ENCODE measurements around the gene NAV2.

The NAV2 gene

DNA sequence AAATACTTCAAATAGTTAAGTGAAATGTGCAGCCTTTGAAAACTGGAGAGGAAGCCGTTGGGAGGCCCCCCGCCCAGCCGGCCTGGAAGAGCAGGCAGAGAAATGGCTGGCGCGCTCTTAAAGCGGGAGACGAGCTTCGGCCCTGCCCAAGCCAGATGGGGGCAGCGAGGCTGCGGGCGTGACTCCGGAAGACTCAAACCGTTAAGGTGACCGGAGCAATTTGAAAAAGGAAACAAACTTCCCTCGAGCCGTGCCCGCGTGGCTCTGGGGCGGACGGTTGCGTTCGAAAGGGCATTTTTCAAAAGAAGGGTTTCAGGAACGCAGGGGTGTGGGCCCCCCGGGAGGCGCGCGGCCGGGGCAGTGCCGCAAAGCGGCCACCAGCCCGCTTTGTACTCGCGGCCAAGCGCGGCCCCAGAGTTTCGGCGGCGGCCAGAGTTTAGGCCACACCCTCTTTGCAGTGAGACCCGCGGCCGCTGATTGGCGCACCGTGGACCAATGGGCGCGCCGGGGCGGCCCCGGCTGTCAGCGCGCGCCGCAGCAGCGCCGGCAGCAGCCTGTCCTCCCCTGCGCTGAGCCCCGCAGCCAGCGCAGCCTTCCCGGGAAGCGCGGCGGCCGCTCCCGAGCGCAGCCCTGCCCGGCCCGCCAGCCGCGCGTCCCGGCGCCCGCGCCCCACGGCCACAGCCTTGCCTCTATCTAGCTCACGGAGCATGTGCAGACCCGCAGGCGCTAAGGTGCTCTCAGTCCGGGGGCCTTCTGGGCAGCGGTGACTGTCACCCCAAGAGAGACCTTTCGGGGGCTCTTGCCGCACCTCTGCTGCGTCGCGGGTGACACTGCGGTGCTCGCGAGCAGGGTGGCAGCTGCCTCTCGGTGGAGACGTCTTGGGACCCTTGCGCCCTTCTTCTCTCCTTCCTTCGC is at the start of gene NAV2:
NAV2 (plus strand) TSS at position 557 of the 915 bp plus-strand sequence. CDS start 859 bp downstream, outside the sequence.
- peak; percentile 67 for DNase-seq

DNA sequence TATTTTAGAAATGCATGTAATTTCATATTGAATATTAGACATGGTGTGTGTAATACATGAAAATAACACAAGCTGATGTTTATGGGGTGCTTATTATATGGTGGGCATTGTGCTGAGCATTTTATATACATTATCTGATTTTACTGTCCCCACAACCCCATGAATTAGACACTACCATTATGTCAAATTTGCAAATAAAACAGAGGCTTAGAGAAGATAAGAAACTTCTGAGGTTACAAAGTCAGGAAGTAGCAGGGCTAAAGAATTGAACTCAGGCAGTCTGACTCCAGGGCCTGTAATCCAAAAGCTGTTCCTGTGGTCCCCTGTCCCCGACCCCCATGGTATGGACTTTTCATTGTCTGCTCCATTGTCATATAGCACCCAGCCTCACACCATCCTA is 49.4 kb upstream of the NAV2 start:
- no peak for DNase-seq

DNA sequence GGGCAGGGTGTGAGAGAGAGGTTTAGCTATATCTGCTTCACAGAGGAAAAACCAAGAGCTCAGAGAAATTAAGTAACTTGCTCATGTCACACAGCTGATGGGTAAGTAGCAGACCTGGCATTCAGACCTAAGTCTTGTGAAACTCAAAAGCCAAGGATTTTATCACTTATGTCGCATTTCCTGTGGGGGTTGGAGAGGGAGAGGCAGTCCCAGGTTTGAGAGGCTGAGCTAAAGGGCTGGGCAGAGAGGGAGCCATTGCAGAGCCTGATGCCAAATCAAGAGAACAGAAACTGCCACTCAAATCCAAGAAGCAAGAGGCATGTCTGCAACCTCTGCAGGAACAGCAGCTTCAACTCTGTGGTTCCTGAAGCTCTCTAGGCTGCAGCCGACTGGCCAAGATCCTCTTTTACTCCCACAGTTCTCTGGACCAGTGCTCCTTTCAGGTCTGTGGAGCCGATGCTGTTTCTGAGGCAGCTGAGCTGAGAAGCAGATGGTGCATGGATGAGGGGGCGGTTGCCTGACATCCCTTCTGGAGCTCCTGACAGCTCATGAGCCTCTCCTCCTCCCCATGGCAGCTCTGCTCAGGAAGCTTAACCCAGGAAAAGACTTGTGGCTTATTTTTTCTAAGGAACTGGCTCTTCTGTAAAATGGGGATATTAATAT is 47.6 kb upstream of the NAV2 start:
- DNase-seq: no peak

- DNase-seq: no peak
These were observed 45.7 kb upstream of the NAV2 start for GRCh38 chr11:19666951-19667350.

GRCh38 chr11:19669511-19669910 is 43.1 kb upstream of the NAV2 start:
- no peak for DNase-seq

- DNase-seq: no peak
These were observed 42.4 kb upstream of the NAV2 start for GRCh38 chr11:19670030-19670791.

DNA sequence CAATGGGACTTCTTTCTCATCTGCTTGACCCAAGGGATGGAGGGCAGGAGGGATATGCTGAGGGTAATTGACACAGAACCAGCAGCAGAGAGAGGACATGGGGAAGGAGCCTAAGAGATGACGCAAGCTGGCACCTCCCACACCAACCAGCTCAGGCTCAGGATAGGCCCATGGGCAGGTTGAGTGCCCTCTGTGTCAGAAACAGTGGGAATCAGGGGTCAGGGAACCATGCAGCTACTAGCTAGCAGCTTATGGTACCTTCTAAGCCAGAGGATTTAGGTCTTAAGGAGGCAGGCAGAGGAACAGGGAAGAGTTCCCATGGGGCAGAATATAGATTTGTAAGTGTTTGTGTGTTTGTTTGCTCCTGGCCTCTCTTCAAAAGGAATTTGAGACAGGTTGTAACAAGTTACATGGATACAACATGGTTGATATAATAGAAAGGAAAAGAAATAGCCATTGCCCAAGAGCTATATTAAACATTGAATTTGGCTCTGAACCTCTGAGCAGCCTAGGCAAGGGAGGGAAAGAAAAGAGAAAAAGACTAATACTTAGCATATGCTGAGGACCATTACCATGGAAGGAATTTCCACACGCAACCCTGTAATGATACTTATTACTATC is 39.9 kb upstream of the NAV2 start:
- no peak for DNase-seq

GRCh38 chr11:19673924-19674729 is 38.5 kb upstream of the NAV2 start:
- DNase-seq: no peak

DNA sequence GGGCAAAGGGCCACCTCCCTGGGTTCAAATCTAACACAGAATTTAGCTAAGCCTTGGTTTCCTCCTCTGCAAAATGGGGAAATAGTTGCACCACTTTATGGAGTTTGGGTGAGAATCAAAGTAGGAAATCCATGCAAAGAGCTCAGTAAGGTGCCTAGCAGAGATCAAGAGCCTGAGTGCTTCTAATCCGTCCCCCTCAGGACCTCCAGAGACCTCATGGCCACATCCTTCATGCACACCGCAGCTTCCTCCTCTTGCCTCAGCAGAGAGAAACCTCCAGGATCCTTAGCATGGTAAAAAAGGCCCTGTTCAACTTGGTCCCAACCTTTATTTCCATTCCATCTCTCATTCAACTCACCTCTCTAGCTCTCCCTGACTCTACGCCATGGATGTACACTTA is 37.8 kb upstream of the NAV2 start:
- no peak for DNase-seq

DNA sequence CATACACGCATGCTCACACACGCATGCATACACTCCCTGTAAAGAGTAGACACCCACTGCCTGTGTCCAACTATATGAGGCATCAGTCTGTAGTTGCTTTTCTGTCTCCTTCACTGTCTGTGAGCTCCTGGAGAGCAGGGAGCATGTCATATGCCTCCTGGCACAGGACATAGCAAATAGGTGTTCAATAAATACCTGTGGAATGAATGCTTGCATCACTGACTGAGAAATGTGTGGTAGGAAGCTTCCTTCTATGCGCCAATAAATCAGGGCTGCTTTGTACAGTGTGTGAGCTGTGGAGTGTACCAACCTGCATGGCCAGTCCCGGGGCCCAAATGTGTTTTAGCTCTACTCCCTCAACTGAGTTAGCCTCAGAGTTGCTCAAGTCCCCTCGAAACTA is 37.2 kb upstream of the NAV2 start:
- DNase-seq: no peak

DNA sequence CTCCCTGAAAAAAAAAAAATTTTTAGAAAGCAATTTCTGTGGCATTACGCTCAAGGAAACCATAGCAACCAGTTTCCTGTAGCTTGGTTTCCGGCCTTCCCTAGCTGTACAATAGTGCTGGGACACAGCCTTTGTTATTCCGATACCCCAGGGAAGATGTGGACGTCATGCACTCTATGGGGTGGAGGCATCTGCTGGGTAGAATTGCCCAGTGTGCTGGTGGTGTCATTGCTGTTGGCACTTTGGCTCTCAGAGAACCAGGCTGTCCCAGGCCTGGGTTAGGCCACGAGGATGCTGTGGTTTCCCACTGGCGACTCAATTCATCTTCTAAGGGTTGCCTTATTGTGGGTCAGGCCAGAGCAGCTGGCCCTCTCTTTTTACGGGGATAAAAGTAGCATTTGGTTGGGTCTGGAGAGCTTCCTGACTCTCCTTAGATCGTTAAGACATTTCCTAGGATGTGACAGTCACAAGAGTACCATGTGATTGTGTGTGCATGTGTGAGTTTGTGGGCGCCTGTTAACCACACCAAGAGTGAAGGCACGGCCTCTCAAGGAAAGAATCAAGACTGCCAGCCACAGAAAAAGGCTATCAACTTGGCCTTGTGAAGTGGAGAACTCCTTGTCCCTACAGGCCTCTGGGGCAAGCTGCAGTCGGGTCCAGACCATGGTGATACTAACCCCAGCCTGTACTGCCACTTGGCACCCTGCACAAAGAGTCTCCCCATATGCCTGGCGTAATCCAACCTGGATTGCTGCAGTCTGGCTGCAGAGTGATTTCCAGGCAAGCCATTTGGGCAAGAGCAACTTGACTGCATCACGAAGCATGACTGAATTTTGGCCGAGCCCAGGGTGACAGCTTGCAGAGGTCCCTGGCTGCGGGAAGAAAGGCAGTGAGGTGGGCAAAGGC is 35.9 kb upstream of the NAV2 start:
- DNase-seq: no peak

- no peak for DNase-seq
These were observed 35.1 kb upstream of the NAV2 start for GRCh38 chr11:19677381-19678080.

GRCh38 chr11:19679952-19680828 is 32.4 kb upstream of the NAV2 start:
- DNase-seq: no peak

- DNase-seq: no peak
These were observed 31.7 kb upstream of the NAV2 start for GRCh38 chr11:19680829-19681368.

DNA sequence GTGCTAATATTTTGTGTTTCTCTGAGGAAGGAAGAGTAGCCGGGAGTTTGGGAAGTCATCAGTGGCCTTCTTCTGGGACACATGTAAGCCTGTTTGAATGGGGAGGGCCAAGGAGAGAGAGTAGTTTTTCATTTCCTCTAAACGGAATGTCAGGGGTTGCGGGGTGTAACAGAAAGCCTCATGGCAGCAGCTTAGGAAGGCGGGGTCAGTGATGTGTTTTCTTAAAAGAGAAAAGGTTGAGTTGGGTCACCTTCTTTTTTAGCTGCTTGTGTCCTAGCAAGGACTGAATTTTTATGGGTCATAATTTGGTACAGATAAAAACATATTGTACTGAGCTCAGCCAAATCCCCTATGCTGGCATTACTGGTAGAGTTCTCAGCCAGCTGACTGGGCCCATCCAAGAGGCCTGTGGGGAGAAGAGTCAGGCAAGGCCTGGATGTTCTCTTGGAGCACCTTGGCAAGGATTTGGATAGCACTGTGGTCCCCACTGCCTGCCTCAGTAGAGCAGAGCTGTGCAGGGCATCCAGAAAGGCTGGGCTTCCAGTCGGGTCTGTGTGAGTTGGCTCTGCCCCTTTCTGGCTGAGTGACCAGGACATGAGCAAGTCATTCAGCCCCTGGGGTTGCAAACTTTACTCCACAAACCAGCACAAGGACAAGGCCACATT is 29.4 kb upstream of the NAV2 start:
- no peak for DNase-seq

DNA sequence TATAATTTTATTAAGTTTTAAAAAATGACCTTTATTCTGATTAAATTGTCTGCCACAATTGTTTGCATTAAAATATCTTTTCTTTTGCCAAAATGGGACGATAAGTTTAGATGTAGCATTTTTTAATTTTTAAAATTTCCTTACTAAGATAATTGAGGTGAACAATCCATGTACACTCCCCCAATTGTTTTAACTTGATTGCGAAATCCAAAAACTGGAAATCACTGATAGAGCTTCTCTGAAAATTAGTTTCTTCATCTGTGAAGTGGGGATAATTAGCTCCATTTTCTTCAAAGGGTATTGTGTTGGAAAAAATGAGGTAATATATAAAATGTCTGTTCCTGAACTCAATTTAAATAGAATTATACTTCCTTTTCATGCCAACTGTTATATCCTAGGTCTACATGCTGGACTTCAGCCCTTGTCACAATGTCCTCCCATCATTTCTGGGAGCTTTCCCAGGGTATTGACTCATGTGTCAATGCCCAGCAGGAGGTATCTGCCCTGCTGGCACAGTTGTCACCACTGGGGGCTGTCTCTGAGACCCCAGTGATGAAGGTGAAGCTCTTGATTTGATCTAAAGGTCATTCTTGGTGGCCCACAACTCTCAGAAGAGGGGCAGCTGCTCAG is 28.7 kb upstream of the NAV2 start:
- no peak for DNase-seq

DNA sequence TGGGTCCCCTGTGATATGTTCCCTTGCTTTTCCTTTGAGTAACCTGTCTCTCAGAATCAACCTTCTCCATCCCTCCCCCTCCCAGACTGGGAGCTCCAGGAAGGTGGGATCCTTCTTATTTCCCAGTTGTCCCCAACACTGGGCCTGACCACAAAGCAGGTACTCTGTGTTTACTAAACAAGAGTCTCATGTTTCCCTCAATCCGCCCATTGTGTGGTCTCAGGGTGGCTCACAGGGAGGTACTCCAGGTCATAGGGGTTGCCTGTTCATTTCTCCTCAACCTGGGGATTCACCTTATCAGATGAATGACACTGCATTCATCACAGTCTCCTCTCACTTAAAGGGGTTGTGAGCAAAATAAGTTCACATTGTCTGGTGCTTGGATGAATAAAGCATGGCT is 26.4 kb upstream of the NAV2 start:
- DNase-seq: no peak

DNA sequence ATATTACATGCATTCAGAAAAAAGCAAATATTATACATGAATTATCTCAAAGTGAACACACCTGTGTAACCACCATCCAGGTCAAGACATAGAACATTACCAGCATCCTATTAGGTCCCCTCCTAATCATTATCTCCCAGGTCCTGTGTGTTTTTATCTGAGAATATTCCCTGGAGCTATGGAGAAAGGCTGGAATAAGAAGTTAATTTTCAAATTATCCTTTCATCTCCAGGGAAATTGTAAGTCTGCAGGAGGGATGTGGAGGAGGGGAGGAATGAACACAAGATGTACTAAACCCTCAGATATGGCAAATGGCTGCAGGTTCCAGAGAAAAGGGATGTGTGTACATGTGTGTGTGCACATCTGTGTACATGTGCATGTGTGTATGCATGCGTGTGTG is 25.2 kb upstream of the NAV2 start:
- no peak for DNase-seq
